Esophagus squamous epithelium (tissue), 4 donors: ENCODE measurements around the gene SGK1.

Source experiments
- CTCF ChIP-seq, 6 experiments: fragments of 450-650 bp in 4 of 6; fragments of 200-600 bp in 2 of 6; sonication (generic) in 2 of 6; IDR thresholded peaks; one replicate each; pipeline ENCODE4 v1.5.1; 2016 to 2019; ENCODE audit warnings: antibody characterized with exemption in 6 of 6, mild to moderate bottlenecking in 4 of 6, moderate library complexity in 4 of 6
- POLR2A ChIP-seq, 4 donors: fragments of 450-650 bp; IDR thresholded peaks; one replicate each; pipeline ENCODE4 v1.6.1; 2017; ENCODE audit warnings: antibody characterized with exemption in 4 of 4, mild to moderate bottlenecking in 4 of 4, moderate library complexity in 3 of 4

- no peak for TF ChIP-seq CTCF (IDR thresholded peaks at IDR 0.05)
- no peak for TF ChIP-seq POLR2A (IDR thresholded peaks at IDR 0.05)
Observed at GRCh38 chr6:134324766-134325165, 6.9 kb upstream of the SGK1 start.
